Mesendoderm (in vitro differentiated cells): ENCODE results near the gene SLC25A17.
"Not testable (repeated sequence)": the region's sequence is repeated elsewhere in the genome, so short reads cannot be mapped to it uniquely, and the experiment has no call there.

ENCODE experiments used
- DNase-seq: peaks from one replicate; pipeline ENCODE4 v3.0.0; 2013
- H2AK5ac ChIP-seq: 2 replicates; pipeline ENCODE4 v1.6.1; 2013; ENCODE audit warnings: low read length, inconsistent platforms
- H2BK120ac ChIP-seq: 2 replicates; pipeline ENCODE4 v1.6.1; 2013; ENCODE audit warnings: low read depth, mild to moderate bottlenecking, low read length, moderate library complexity, mixed read lengths
- H2BK15ac ChIP-seq: replicated peaks from 2 replicates; pipeline ENCODE4 v1.6.1; 2013; ENCODE audit warnings: low read depth, mild to moderate bottlenecking, moderate library complexity
- H2BK5ac ChIP-seq: 2 replicates; pipeline ENCODE4 v1.6.1; 2013; ENCODE audit warnings: low read length, inconsistent platforms
- H3K18ac ChIP-seq: 2 replicates; pipeline ENCODE4 v1.6.1; 2013; ENCODE audit warnings: mild to moderate bottlenecking, low read length, mixed read lengths
- H3K23ac ChIP-seq: one replicate; pipeline ENCODE4 v1.6.1; 2013; ENCODE audit warnings: low read length
- H3K27ac ChIP-seq: 2 replicates; pipeline ENCODE4 v1.5.1; 2013; ENCODE audit warnings: low read depth, mild to moderate bottlenecking, inconsistent platforms, low read length, moderate library complexity
- H3K27me3 ChIP-seq: 2 replicates; pipeline ENCODE4 v1.6.1; 2013; ENCODE audit warnings: low read length, control low read depth, mild to moderate bottlenecking, inconsistent platforms; ENCODE audit not compliant: insufficient read depth, poor library complexity
- H3K36me3 ChIP-seq: 2 replicates; pipeline ENCODE4 v1.6.1; 2013; ENCODE audit warnings: low read length, inconsistent platforms; ENCODE audit not compliant: control insufficient read depth, insufficient read depth
- H3K4ac ChIP-seq: one replicate; pipeline ENCODE4 v1.6.1; 2013; ENCODE audit warnings: low read depth, mild to moderate bottlenecking, low read length, moderate library complexity
- H3K4me1 ChIP-seq: 2 replicates; pipeline ENCODE4 v1.6.1; 2013; ENCODE audit warnings: low read depth, low read length, inconsistent platforms; ENCODE audit not compliant: control insufficient read depth
- H3K4me2 ChIP-seq: 2 replicates; pipeline ENCODE4 v1.6.1; 2013; ENCODE audit warnings: low read length
- H3K4me3 ChIP-seq: 2 replicates; pipeline ENCODE4 v1.5.1; 2013; ENCODE audit warnings: mild to moderate bottlenecking, low read length
- H3K56ac ChIP-seq: one replicate; pipeline ENCODE4 v1.6.1; 2013; ENCODE audit warnings: low read length
- H3K79me1 ChIP-seq: 2 replicates; pipeline ENCODE4 v1.6.1; 2013; ENCODE audit warnings: low read length, inconsistent platforms
- H3K79me2 ChIP-seq: 2 replicates; pipeline ENCODE4 v1.6.1; 2013; ENCODE audit warnings: mild to moderate bottlenecking, low read length; ENCODE audit not compliant: control insufficient read depth, insufficient read depth
- H3K9ac ChIP-seq: 2 replicates; pipeline ENCODE4 v1.6.1; 2013; ENCODE audit warnings: low read length, inconsistent platforms
- H4K5ac ChIP-seq: one replicate; pipeline ENCODE4 v1.6.1; 2013; ENCODE audit warnings: low read length
- H4K8ac ChIP-seq: one replicate; pipeline ENCODE4 v1.6.1; 2013; ENCODE audit warnings: low read depth, mild to moderate bottlenecking, control low read depth, low read length, moderate library complexity
- WGBS: extraction: QIAGEN DNeasy Blood & Tissue Kit; methylation state at CpG from one replicate; pipeline ENCODE4 v1.1.7; 2013; ENCODE audit warnings: low lambda C conversion rate, missing lambda C conversion rate; ENCODE audit not compliant: insufficient coverage; ENCODE audit errors: extremely low coverage; 5-methylcytosine and 5-hydroxymethylcytosine counted together

Gene SLC25A17

DNA sequence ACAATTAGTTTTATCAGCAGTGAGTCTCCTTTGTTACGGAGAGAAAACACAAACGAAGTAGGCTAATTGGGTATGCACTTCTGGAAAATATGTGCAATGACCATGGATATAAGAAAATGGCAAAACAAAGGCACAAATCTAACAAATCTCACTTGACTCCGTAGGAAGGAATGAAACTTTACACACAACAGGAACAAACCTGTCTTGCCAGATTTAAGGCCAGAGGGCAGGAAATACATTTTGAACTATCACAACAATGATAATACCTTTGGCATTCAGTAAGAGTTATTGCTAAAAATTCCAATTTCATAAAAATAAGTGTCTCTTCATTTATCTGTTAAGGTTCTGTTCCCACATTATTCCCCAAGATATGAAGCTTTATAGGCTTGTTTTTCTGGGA, 36.6 kb downstream of the SLC25A17 start:
- Histone ChIP-seq H3K56ac (no peak overlapping the region), H2BK120ac (no peak overlapping the region), H2AK5ac (no peak overlapping the region), H3K27me3 (no peaks in the 10 kb centered on the region), H3K36me3 (peaks cover 2% of the 10 kb centered on the region), H3K4ac (no peak overlapping the region), H4K5ac (no peak overlapping the region), H4K8ac (no peak overlapping the region), H2BK5ac (no peak overlapping the region), H2BK15ac (no peak overlapping the region), H3K27ac (no peak overlapping the region), H3K79me1 (no peaks in the 10 kb centered on the region), H3K9ac (no peak overlapping the region), H3K23ac (no peak overlapping the region), H3K18ac (no peak overlapping the region), H3K79me2 (no peaks in the 10 kb centered on the region), H3K4me1 (no peaks in the 10 kb centered on the region), H3K4me3 (no peak overlapping the region), H3K4me2 (no peak overlapping the region)
- no peak for DNase-seq
- no CpG with 5 or more reads among the region's 3 CpGs for WGBS

- H3K4me2 ChIP-seq, H4K8ac ChIP-seq, H3K79me1 ChIP-seq, H2BK120ac ChIP-seq, H3K27ac ChIP-seq, H2AK5ac ChIP-seq, H3K4ac ChIP-seq, H3K27me3 ChIP-seq, H2BK5ac ChIP-seq, H2BK15ac ChIP-seq, H4K5ac ChIP-seq, H3K18ac ChIP-seq, H3K23ac ChIP-seq, H3K4me1 ChIP-seq, H3K56ac ChIP-seq, H3K9ac ChIP-seq, H3K4me3 ChIP-seq, H3K36me3 ChIP-seq, H3K79me2 ChIP-seq, DNase-seq: not testable (repeated sequence)
- no CpG with 5 or more reads among the region's 14 CpGs for WGBS
These were observed 37.4 kb downstream of the SLC25A17 start for GRCh38 chr22:40781749-40782148.

- no peak overlapping the region for H3K27ac ChIP-seq
- H2BK120ac ChIP-seq = no peak overlapping the region
- H3K4ac ChIP-seq = no peak overlapping the region
- no peak overlapping the region for H3K23ac ChIP-seq
- no peak overlapping the region for H3K9ac ChIP-seq
- no peak overlapping the region for H3K56ac ChIP-seq
- no peak overlapping the region for H2AK5ac ChIP-seq
- no CpG with 5 or more reads among the region's 6 CpGs for WGBS
- no peaks in the 10 kb centered on the region for H3K27me3 ChIP-seq
- H3K4me1 ChIP-seq = no peaks in the 10 kb centered on the region
- no peak overlapping the region for H2BK5ac ChIP-seq
- DNase-seq = no peak
- H3K36me3 ChIP-seq = peaks cover 2% of the 10 kb centered on the region
- H3K4me2 ChIP-seq = no peak overlapping the region
- no peaks in the 10 kb centered on the region for H3K79me1 ChIP-seq
- no peak overlapping the region for H4K5ac ChIP-seq
- no peak overlapping the region for H2BK15ac ChIP-seq
- H4K8ac ChIP-seq = no peak overlapping the region
- no peaks in the 10 kb centered on the region for H3K79me2 ChIP-seq
- no peak overlapping the region for H3K18ac ChIP-seq
- H3K4me3 ChIP-seq = no peak overlapping the region
These were observed 49.4 kb downstream of the SLC25A17 start for GRCh38 chr22:40769761-40770160.

GRCh38 chr22:40768206-40768605, 50.9 kb downstream of the SLC25A17 start:
- H3K4me2 ChIP-seq = no peak overlapping the region
- no peak overlapping the region for H3K4me3 ChIP-seq

DNA sequence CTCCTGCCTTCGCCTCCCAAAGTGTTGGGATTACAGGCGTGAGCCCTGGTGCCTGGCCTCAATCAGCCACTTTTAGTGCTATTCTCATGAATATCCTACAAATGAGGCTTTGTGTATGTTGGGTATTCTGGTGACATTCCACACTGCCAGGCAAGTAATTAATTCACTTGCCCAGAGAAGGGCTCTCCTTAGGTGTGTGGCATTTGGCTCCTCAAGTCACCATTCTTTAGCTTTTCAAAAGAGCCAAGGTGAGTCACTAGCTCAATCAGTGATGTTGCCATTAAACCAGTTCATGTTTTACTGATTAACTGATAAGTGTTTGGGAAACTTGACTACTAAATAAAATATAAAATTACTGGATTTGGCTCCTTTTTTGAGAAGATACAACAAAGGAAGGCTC, 52.2 kb downstream of the SLC25A17 start:
- Histone ChIP-seq H3K9ac (no peak overlapping the region), H3K4me3 (no peak overlapping the region), H3K4ac (no peak overlapping the region), H4K8ac (no peak overlapping the region), H2AK5ac (no peak overlapping the region), H2BK15ac (no peak overlapping the region), H3K27ac (no peak overlapping the region), H3K79me1 (no peaks in the 10 kb centered on the region), H3K79me2 (no peaks in the 10 kb centered on the region), H3K56ac (no peak overlapping the region), H3K23ac (no peak overlapping the region), H3K4me2 (no peak overlapping the region), H3K18ac (no peak overlapping the region), H3K4me1 (no peaks in the 10 kb centered on the region), H3K36me3 (no peaks in the 10 kb centered on the region), H3K27me3 (no peaks in the 10 kb centered on the region), H2BK5ac (no peak overlapping the region), H4K5ac (no peak overlapping the region), H2BK120ac (no peak overlapping the region)
- DNase-seq = no peak
- no CpG with 5 or more reads among the region's 2 CpGs for WGBS

More at GRCh38 chr22:40768206-40768605, 50.9 kb downstream of the SLC25A17 start:
- H2BK5ac ChIP-seq = no peak overlapping the region
- no peak overlapping the region for H4K5ac ChIP-seq
- H3K36me3 ChIP-seq = no peaks in the 10 kb centered on the region
- DNase-seq = no peak
- H2BK15ac ChIP-seq = no peak overlapping the region
- H3K27me3 ChIP-seq = no peaks in the 10 kb centered on the region
- H3K79me1 ChIP-seq = no peaks in the 10 kb centered on the region
- no peak overlapping the region for H4K8ac ChIP-seq
- H2BK120ac ChIP-seq = no peak overlapping the region
- H3K18ac ChIP-seq = no peak overlapping the region
- no peak overlapping the region for H3K4ac ChIP-seq
- H3K79me2 ChIP-seq = no peaks in the 10 kb centered on the region
- no peak overlapping the region for H2AK5ac ChIP-seq
- no peak overlapping the region for H3K23ac ChIP-seq
- no peak overlapping the region for H3K27ac ChIP-seq
- no peaks in the 10 kb centered on the region for H3K4me1 ChIP-seq
- no peak overlapping the region for H3K56ac ChIP-seq
- no CpG with 5 or more reads among the region's 1 CpG for WGBS
- H3K9ac ChIP-seq = no peak overlapping the region

GRCh38 chr22:40764763-40765441, 54.2 kb downstream of the SLC25A17 start:
- Histone ChIP-seq H3K4me3 (no peak overlapping the region), H2AK5ac (no peak overlapping the region), H2BK15ac (no peak overlapping the region), H3K27me3 (no peaks in the 10 kb centered on the region), H3K4me1 (no peaks in the 10 kb centered on the region), H3K27ac (no peak overlapping the region), H4K8ac (no peak overlapping the region), H3K4me2 (no peak overlapping the region), H3K79me2 (no peaks in the 10 kb centered on the region), H3K56ac (no peak overlapping the region), H3K79me1 (no peaks in the 10 kb centered on the region), H3K18ac (no peak overlapping the region), H2BK120ac (no peak overlapping the region), H3K9ac (no peak overlapping the region), H4K5ac (no peak overlapping the region), H3K23ac (no peak overlapping the region), H3K4ac (no peak overlapping the region), H3K36me3 (no peaks in the 10 kb centered on the region), H2BK5ac (no peak overlapping the region)
- no peak for DNase-seq
- WGBS = no CpG with 5 or more reads among the region's 6 CpGs
